Measurements from ENCODE around the gene SYNCRIP. TPM values are rescaled to one million over a fixed set of nuclear protein-coding genes. Genes with fewer than 3 reads are reported as not detected.

SYNCRIP gene
- total RNA-seq (2021) (191 and 221 TPM in 2 replicates), Bru-seq, nascent RNA (percentile 99 among the genes with signal in this experiment), BruChase-seq, experiment 1, labeled RNA remaining after a 2-hour chase (percentile 99 among the genes with signal in this experiment), BruChase-seq, experiment 2, labeled RNA remaining after a 6-hour chase (percentile 99 among the genes with signal in this experiment)
- long read RNA-seq, full-length matches to known transcripts, result 287 of 454 reads
- long read RNA-seq, partial matches to known transcripts, result 78 of 454 reads
- long read RNA-seq, other reads (novel, unspliced or antisense), result 89 of 454 reads

DNA sequence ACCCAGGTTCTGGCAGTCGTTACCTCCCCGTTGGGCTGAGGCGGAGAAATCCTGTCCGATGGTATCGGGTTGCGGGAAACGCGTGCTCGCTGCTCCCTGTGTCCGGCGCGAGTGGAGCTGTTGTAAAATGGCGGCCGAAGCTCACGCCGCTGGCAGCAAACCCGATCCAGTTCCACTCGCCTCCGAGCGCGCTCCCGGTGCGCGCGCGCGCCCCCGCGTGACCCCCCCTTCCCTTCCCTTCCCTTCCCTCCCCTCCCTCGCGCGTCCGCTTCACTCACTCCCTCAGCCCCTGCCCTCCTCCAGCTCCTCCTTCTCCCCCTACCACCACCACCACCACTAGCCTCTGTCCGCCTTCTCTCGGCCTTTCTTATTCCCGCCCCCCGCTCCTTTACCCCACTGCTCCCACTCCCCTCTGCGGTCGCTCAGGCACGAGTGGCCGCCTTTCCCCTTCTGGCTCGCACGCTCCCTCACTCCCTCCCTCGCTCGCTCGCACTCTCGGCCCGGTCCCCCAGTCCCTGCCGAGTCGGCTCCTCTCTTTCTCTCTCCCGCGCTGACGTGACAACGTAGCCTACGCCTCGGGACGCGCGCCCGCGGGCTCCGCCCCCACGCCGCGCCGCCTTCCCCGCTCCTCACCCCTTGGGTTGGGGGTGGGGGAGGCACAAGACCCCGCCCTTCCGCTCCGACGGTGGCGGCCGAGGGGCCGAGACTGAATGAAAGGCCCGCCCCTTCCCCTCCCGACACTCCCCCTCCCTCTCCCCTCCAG lies at the start of gene SYNCRIP:
SYNCRIP (minus strand) TSS at position 113 of the 763 bp plus-strand sequence. CDS start 1,447 bp downstream, outside the sequence.
- no peak for TF ChIP-seq EZH2 (IDR thresholded peaks at IDR 0.05; ENCODE audit: borderline replicate concordance, low read depth, low read length, poor library complexity, severe bottlenecking)
- TF ChIP-seq, protein P1, sequence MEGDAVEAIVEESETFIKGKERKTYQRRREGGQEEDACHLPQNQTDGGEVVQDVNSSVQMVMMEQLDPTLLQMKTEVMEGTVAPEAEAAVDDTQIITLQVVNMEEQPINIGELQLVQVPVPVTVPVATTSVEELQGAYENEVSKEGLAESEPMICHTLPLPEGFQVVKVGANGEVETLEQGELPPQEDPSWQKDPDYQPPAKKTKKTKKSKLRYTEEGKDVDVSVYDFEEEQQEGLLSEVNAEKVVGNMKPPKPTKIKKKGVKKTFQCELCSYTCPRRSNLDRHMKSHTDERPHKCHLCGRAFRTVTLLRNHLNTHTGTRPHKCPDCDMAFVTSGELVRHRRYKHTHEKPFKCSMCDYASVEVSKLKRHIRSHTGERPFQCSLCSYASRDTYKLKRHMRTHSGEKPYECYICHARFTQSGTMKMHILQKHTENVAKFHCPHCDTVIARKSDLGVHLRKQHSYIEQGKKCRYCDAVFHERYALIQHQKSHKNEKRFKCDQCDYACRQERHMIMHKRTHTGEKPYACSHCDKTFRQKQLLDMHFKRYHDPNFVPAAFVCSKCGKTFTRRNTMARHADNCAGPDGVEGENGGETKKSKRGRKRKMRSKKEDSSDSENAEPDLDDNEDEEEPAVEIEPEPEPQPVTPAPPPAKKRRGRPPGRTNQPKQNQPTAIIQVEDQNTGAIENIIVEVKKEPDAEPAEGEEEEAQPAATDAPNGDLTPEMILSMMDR (conservative IDR thresholded peaks at IDR 0.05; ENCODE audit: low read depth, low read length), result no peak
- H3K36me3 ChIP-seq (ENCODE audit: insufficient read depth, low read length, poor library complexity, severe bottlenecking), result peaks cover 29% of the 10 kb centered on the region
- DNase-seq (ENCODE audit: low spot score), result peak; percentile 99
- ChIA-PET POLR2A (ENCODE audit: low non-redundant PET) (interaction anchor here (0.6 to 3.0 kb wide), 7 partner anchors 23 to 47 kb away, joined by 3 to 37 read pairs (median 10); no protein-coding TSS in a partner anchor), CTCF (no interaction called here)
- H3K4me1 ChIP-seq (ENCODE audit: insufficient read depth, low read length, poor library complexity, severe bottlenecking), result peaks cover 31% of the 10 kb centered on the region
- H3K27me3 ChIP-seq (replicated peaks; ENCODE audit: insufficient read depth, low read depth, low read length, poor library complexity), result no peaks in the 10 kb centered on the region
- no peaks in the 10 kb centered on the region for H3K9me3 ChIP-seq (ENCODE audit: low read depth, low read length, poor library complexity, severe bottlenecking)
- H3K4me3 ChIP-seq (ENCODE audit: low read depth, low read length, poor library complexity, severe bottlenecking), result peak within 1 kb of the TSS; percentile 98
- intact Hi-C loops (cut with micrococcal nuclease; ENCODE audit: unreplicated experiment), result loop anchor here (1.0 kb wide), 1 partner anchor 35 kb away; no protein-coding TSS in a partner anchor
- peak within 1 kb of the TSS; percentile 100 for H3K27ac ChIP-seq (ENCODE audit: low read depth, low read length, poor library complexity, severe bottlenecking)
- no TSS peak for BruUV-seq (replicated peaks)

DNA sequence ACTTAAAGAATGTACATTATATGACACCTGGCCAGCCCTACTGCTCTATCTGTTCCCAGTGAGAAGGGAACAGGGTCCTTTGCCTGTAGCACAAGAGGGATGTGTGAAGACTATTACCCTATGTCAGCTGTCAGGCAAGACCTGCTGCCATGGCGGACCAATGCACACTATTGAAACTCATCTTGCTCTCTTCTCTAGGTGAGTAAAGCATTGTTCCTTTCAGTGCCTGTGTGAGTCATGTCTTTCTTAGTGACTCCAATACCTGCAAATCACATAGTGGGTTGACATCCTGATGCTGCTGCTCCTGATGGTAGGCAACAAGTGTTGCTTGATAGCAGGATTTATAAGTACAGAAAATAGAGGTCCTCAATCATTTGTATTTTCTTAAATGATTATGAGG lies 48.8 kb upstream of the SYNCRIP start:
- no peak for TF ChIP-seq EZH2 (IDR thresholded peaks at IDR 0.05; ENCODE audit: borderline replicate concordance, low read depth, low read length, poor library complexity, severe bottlenecking)
- TF ChIP-seq, protein P1 (conservative IDR thresholded peaks at IDR 0.05; ENCODE audit: low read depth, low read length), result no peak
- Histone ChIP-seq H3K9me3 (ENCODE audit: low read depth, low read length, poor library complexity, severe bottlenecking) (no peaks in the 10 kb centered on the region), H3K27me3 (replicated peaks; ENCODE audit: insufficient read depth, low read depth, low read length, poor library complexity) (no peaks in the 10 kb centered on the region), H3K4me3 (ENCODE audit: low read depth, low read length, poor library complexity, severe bottlenecking) (no peak overlapping the region), H3K4me1 (ENCODE audit: insufficient read depth, low read length, poor library complexity, severe bottlenecking) (no peaks in the 10 kb centered on the region), H3K27ac (ENCODE audit: low read depth, low read length, poor library complexity, severe bottlenecking) (no peak overlapping the region), H3K36me3 (ENCODE audit: insufficient read depth, low read length, poor library complexity, severe bottlenecking) (no peaks in the 10 kb centered on the region)
- ChIA-PET CTCF (no interaction called here), POLR2A (ENCODE audit: low non-redundant PET) (interaction anchor here (0.6 kb wide), 1 partner anchor 17 kb away, joined by 4 read pairs; no protein-coding TSS in a partner anchor)
- no peak for DNase-seq (ENCODE audit: low spot score)
- no TSS peak for BruUV-seq (replicated peaks)
- intact Hi-C loops (cut with micrococcal nuclease; ENCODE audit: unreplicated experiment), result no loop called here

DNA sequence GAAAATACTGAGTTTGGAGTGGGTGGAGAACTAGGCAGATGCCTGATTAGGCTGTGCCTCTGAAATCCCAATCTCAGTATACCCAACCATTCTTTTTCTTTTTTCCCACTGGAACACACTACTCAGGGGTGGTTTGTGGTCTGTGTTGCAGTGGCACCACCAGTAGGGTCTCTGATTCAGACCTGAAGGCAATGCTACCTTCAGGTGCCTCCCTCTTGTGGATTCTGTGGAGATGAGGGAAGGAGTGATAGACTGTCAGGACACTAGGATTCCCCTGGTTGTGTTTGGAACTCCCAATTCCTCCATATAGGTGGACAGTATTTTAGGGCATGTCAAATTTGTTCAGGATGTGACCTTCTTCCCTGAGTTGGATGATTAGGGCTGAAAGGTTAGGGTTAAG lies 47.4 kb upstream of the SYNCRIP start:
- H3K4me3 ChIP-seq (ENCODE audit: low read depth, low read length, poor library complexity, severe bottlenecking), result no peak overlapping the region
- no TSS peak for BruUV-seq (replicated peaks)
- POLR2A ChIA-PET (ENCODE audit: low non-redundant PET), result no interaction called here
- no peak for DNase-seq (ENCODE audit: low spot score)
- H3K9me3 ChIP-seq (ENCODE audit: low read depth, low read length, poor library complexity, severe bottlenecking), result no peaks in the 10 kb centered on the region
- H3K27me3 ChIP-seq (replicated peaks; ENCODE audit: insufficient read depth, low read depth, low read length, poor library complexity), result no peaks in the 10 kb centered on the region
- no peaks in the 10 kb centered on the region for H3K4me1 ChIP-seq (ENCODE audit: insufficient read depth, low read length, poor library complexity, severe bottlenecking)
- no peaks in the 10 kb centered on the region for H3K36me3 ChIP-seq (ENCODE audit: insufficient read depth, low read length, poor library complexity, severe bottlenecking)
- H3K27ac ChIP-seq (ENCODE audit: low read depth, low read length, poor library complexity, severe bottlenecking), result no peak overlapping the region
- CTCF ChIA-PET, result no interaction called here
- TF ChIP-seq EZH2 (IDR thresholded peaks at IDR 0.05; ENCODE audit: borderline replicate concordance, low read depth, low read length, poor library complexity, severe bottlenecking), result no peak
- TF ChIP-seq, protein P1 (conservative IDR thresholded peaks at IDR 0.05; ENCODE audit: low read depth, low read length), result no peak
- intact Hi-C loops (cut with micrococcal nuclease; ENCODE audit: unreplicated experiment), result no loop called here
